ENCODE data around the gene PAEP.

GRCh38 chr9:135551031-135551430, 10.5 kb upstream of the PAEP start:
- TF ChIP-seq, protein P1, sequence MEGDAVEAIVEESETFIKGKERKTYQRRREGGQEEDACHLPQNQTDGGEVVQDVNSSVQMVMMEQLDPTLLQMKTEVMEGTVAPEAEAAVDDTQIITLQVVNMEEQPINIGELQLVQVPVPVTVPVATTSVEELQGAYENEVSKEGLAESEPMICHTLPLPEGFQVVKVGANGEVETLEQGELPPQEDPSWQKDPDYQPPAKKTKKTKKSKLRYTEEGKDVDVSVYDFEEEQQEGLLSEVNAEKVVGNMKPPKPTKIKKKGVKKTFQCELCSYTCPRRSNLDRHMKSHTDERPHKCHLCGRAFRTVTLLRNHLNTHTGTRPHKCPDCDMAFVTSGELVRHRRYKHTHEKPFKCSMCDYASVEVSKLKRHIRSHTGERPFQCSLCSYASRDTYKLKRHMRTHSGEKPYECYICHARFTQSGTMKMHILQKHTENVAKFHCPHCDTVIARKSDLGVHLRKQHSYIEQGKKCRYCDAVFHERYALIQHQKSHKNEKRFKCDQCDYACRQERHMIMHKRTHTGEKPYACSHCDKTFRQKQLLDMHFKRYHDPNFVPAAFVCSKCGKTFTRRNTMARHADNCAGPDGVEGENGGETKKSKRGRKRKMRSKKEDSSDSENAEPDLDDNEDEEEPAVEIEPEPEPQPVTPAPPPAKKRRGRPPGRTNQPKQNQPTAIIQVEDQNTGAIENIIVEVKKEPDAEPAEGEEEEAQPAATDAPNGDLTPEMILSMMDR (IDR thresholded peaks at IDR 0.05): no peak
- TF ChIP-seq POLR2A (IDR thresholded peaks at IDR 0.05) (no peak), POLR2AphosphoS5 (IDR thresholded peaks at IDR 0.05) (no peak), EP300 (IDR thresholded peaks at IDR 0.05) (no peak)
